Spleen (tissue), 11 donors: ENCODE data around the gene DISP2. TPM values are rescaled to one million over a fixed set of nuclear protein-coding genes. Genes with fewer than 3 reads are reported as not detected.

Source experiments
- DNase-seq: peaks from one replicate; pipeline ENCODE4 v3.0.0-alpha.2; 2020
- H3K27ac ChIP-seq, 8 donors: fragments of 200-600 bp; sonication (generic) in 7 of 8; 1 replicate in 4 of 8; 2 replicates in 4 of 8; pipeline versions ENCODE4 v1.5.0 to v1.8.0; 2016 to 2021; ENCODE audit warnings: inconsistent platforms in 4 of 8, mild to moderate bottlenecking in 4 of 8, moderate library complexity in 1 of 8
- H3K27me3 ChIP-seq, 7 donors: fragments of 200-600 bp; sonication (generic) in 6 of 7; replicated peaks in 1 of 7; 1 replicate in 4 of 7; 2 replicates in 3 of 7; pipeline versions ENCODE4 v1.5.0 to v1.8.0; 2016 to 2021; ENCODE audit warnings: inconsistent platforms in 3 of 7, mild to moderate bottlenecking in 1 of 7
- H3K36me3 ChIP-seq, 6 donors: fragments of 200-600 bp; sonication (generic) in 5 of 6; 1 replicate in 4 of 6; 2 replicates in 2 of 6; pipeline versions ENCODE4 v1.5.0 to v1.8.0; 2016 to 2021; ENCODE audit warnings: inconsistent platforms in 2 of 6
- H3K4me1 ChIP-seq, 6 donors: fragments of 200-600 bp; sonication (generic) in 5 of 6; 1 replicate in 3 of 6; 2 replicates in 3 of 6; pipeline versions ENCODE4 v1.5.0 to v1.8.0; 2016 to 2021; ENCODE audit warnings: inconsistent platforms in 3 of 6
- H3K4me3 ChIP-seq, 8 donors: fragments of 200-600 bp; sonication (generic) in 7 of 8; 1 replicate in 4 of 8; 2 replicates in 4 of 8; pipeline versions ENCODE4 v1.5.0 to v1.8.0; 2016 to 2021; ENCODE audit warnings: inconsistent platforms in 4 of 8, mild to moderate bottlenecking in 4 of 8, moderate library complexity in 2 of 8
- H3K9me3 ChIP-seq, 8 donors: fragments of 200-600 bp; sonication (generic) in 7 of 8; 1 replicate in 4 of 8; 2 replicates in 4 of 8; pipeline versions ENCODE4 v1.5.0 to v1.8.0; 2016 to 2021; ENCODE audit warnings: inconsistent platforms in 4 of 8
- POLR2A ChIP-seq, 3 donors: fragments of 450-650 bp; IDR thresholded peaks; one replicate each; pipeline ENCODE4 v1.5.1; 2017; ENCODE audit warnings: antibody characterized with exemption in 3 of 3, mild to moderate bottlenecking in 1 of 3
- POLR2AphosphoS5 ChIP-seq, 3 donors: sonication (generic); formaldehyde crosslinking; IDR thresholded peaks; one replicate each; pipeline ENCODE4 v1.5.1; 2017; ENCODE audit warnings: antibody characterized with exemption in 3 of 3
- WGBS, 5 donors: extraction: QIAGEN DNeasy Blood & Tissue Kit in 3 of 5; methylation state at CpG; one replicate each; pipeline versions ENCODE4 v1.1.5 to v1.1.7; 2013 to 2018; 5-methylcytosine and 5-hydroxymethylcytosine counted together
- intact Hi-C: fragments of 100-400 bp; cut with DNase I; formaldehyde crosslinking; loops from one replicate; pipeline ENCODE4 v1.15.0; 2023; ENCODE audit warnings: low total_unique reads
- polyA plus RNA-seq, 3 donors: library from polyadenylated mRNA; stranded (reverse); fragments of 200-250 nt; gene quantifications; one replicate each; pipeline ENCODE4 v1.2.1, GENCODE V29; 2013
- total RNA-seq, 7 donors: library from RNA; depleted of rRNA in 3 of 7; stranded (reverse); fragments of >200 nt in 3 of 7; fragmentation: NEBNext Ultra II Directional in 4 of 7; extraction: Animal tissue kit (Norgen Biotek cat#: 25700) in 4 of 7; gene quantifications; one replicate each; pipeline versions ENCODE4 v1.1.0 to v1.2.1, GENCODE V29; 2016 to 2021
- TF ChIP-seq, protein P1 (sequence below), 11 experiments: fragments of 200-600 bp in 7 of 11; fragments of 450-650 bp in 4 of 11; sonication (generic) in 4 of 11; IDR thresholded peaks in 8 of 11; conservative IDR thresholded peaks in 3 of 11; 1 replicate in 7 of 11; 2 replicates in 4 of 11; pipeline versions ENCODE4 v1.4.0 to v1.8.0; 2016 to 2021; ENCODE audit warnings: antibody characterized with exemption in 11 of 11, inconsistent platforms in 4 of 11, mild to moderate bottlenecking in 1 of 11
- donor health status: healthy with polysubstance abuse.
- donor health status: DM: no; HTN: no; CAD: no; lungs with moderate emphysema.
- donor health status: DM: no; HTN: no; CAD: no.
- donor health status: Bipolar disorder and iron deficiency.
- donor health status: healthy.
- donor health status: DM: no; HTN: no; CAD: no.
- donor health status: DM: yes; HTN: yes; CAD: no.

DISP2 gene
- total and polyA plus RNA-seq, 10 donors = 0.05 to 3.0 (median 0.54) TPM; not detected in 1

GRCh38 chr15:40389824-40390595 is 32.0 kb downstream of the DISP2 start:
- peaks cover 3 to 91% (median 37%) of the 10 kb centered on the region in 6 donors for H3K36me3 ChIP-seq
- WGBS, 5 donors = 89 to 96% (median 93%) methylated on average over 2 of the region's 2 CpGs
- intact Hi-C loops = no loop called here

DNA sequence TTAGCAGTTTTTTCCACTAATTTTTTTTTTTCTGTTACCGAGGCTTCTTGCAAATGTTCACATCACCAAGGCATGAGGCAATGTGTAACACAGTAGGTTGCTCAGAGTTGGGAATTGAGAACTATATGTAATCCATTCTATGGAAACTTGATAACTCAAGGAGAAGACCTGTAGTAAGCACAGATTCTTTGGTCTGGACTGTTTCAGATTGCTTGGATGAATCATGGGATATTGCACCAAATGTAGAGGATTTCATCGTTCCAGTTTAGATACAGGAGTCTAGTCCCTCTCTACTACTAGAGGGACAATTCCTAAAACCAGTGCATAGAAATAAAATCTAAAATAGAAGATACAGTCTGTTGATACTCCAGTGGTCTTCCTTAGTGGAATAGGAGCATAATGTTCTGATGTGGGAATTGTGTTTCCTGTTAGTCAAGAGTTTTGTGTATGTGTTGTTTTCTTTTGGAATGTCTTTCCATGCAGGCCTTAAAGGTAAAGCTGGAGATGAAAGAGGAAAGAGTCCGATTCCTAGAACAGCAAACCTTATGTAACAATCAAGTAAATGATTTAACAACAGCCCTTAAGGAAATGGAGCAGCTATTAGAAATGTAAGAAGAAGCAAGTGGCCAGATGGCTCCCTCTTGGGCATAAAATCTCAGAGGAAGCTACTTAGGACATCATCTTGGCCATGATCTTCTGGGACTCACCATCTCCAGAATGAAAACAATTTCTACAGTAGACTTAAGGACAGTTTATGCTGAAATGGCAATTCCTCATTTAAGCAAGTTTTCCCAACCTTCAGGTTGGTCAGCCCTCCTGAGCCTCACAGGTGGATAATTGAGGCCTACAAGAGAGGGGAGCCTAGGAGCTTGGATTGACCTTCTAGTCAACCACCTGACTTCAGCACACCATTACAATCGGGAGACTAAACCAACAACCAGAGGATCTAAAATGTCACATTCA is 35.2 kb downstream of the DISP2 start:
- no peak overlapping the region for H3K27ac ChIP-seq
- TF ChIP-seq POLR2AphosphoS5 (IDR thresholded peaks at IDR 0.05) (no peak), POLR2A (IDR thresholded peaks at IDR 0.05) (no peak)
- TF ChIP-seq, protein P1, sequence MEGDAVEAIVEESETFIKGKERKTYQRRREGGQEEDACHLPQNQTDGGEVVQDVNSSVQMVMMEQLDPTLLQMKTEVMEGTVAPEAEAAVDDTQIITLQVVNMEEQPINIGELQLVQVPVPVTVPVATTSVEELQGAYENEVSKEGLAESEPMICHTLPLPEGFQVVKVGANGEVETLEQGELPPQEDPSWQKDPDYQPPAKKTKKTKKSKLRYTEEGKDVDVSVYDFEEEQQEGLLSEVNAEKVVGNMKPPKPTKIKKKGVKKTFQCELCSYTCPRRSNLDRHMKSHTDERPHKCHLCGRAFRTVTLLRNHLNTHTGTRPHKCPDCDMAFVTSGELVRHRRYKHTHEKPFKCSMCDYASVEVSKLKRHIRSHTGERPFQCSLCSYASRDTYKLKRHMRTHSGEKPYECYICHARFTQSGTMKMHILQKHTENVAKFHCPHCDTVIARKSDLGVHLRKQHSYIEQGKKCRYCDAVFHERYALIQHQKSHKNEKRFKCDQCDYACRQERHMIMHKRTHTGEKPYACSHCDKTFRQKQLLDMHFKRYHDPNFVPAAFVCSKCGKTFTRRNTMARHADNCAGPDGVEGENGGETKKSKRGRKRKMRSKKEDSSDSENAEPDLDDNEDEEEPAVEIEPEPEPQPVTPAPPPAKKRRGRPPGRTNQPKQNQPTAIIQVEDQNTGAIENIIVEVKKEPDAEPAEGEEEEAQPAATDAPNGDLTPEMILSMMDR (IDR thresholded peaks at IDR 0.05 in 8 of 11, conservative IDR thresholded peaks at IDR 0.05 in 3 of 11) = no peak
- H3K9me3 ChIP-seq = no peaks in the 10 kb centered on the region
- intact Hi-C loops = no loop called here
- peaks cover 0 to 42% (median 18%) of the 10 kb centered on the region in 6 donors for H3K4me1 ChIP-seq
- peaks cover 0 to 66% (median 26%) of the 10 kb centered on the region in 6 donors for H3K36me3 ChIP-seq
- no peak for DNase-seq
- 91 to 98% (median 96%) methylated on average over 4 of the region's 4 CpGs for WGBS, 5 donors
- no peaks in the 10 kb centered on the region for H3K27me3 ChIP-seq
- no peak overlapping the region for H3K4me3 ChIP-seq

More at GRCh38 chr15:40389824-40390595, 32.0 kb downstream of the DISP2 start:
- DNase-seq = peak; percentile 28
- peaks cover 0 to 29% (median 10%) of the 10 kb centered on the region in 6 donors for H3K4me1 ChIP-seq
- H3K9me3 ChIP-seq = no peaks in the 10 kb centered on the region
- no peaks in the 10 kb centered on the region for H3K27me3 ChIP-seq
- H3K27ac ChIP-seq = peak overlapping the region in 5 of 8 donors; percentile 69 to 86 (median 77)
- TF ChIP-seq POLR2A (IDR thresholded peaks at IDR 0.05) (no peak), POLR2AphosphoS5 (IDR thresholded peaks at IDR 0.05) (no peak)
- TF ChIP-seq, protein P1 (IDR thresholded peaks at IDR 0.05 in 8 of 11, conservative IDR thresholded peaks at IDR 0.05 in 3 of 11) = no peak
- no peak overlapping the region for H3K4me3 ChIP-seq

GRCh38 chr15:40397688-40398412 is 39.8 kb downstream of the DISP2 start:
- no peaks in the 10 kb centered on the region for H3K9me3 ChIP-seq
- 77 to 85% (median 84%) methylated on average over 8 of the region's 8 CpGs for WGBS, 5 donors
- intact Hi-C loops = no loop called here
- H3K4me3 ChIP-seq = peak overlapping the region in 1 of 8 donors; percentile 32
- H3K27ac ChIP-seq = peak overlapping the region; percentile 19 to 70 (median 46)
- peak; percentile 47 for DNase-seq
- peaks cover 0 to 23% (median 8%) of the 10 kb centered on the region in 6 donors for H3K36me3 ChIP-seq
- peaks cover 0 to 35% (median 19%) of the 10 kb centered on the region in 6 donors for H3K4me1 ChIP-seq
- TF ChIP-seq POLR2A (IDR thresholded peaks at IDR 0.05) = no peak
- no peak for TF ChIP-seq POLR2AphosphoS5 (IDR thresholded peaks at IDR 0.05)
- TF ChIP-seq, protein P1 (IDR thresholded peaks at IDR 0.05 in 8 of 11, conservative IDR thresholded peaks at IDR 0.05 in 3 of 11) = no peak
- H3K27me3 ChIP-seq = no peaks in the 10 kb centered on the region
